Neural progenitor cell (in vitro differentiated cells): Measurements from ENCODE around the gene SMG6. TPM values are rescaled to one million over a fixed set of nuclear protein-coding genes. Genes with fewer than 3 reads are reported as not detected.

ENCODE experiments used
- DNase-seq: peaks from one replicate; pipeline ENCODE4 v3.0.0-alpha.2; 2016; ENCODE audit warnings: low spot score
- H2AFZ ChIP-seq: fragments of 200-600 bp; sonication (generic); replicated peaks from 2 replicates; pipeline ENCODE4 v1.6.1; 2016; ENCODE audit warnings: antibody characterized with exemption
- H3F3A ChIP-seq: fragments of 200-600 bp; sonication (generic); 2 replicates; pipeline ENCODE4 v1.6.1; 2016; ENCODE audit warnings: antibody characterized with exemption, low read depth
- H3K27ac ChIP-seq: fragments of 200-600 bp; sonication (generic); 2 replicates; pipeline ENCODE4 v1.5.1; 2016; ENCODE audit warnings: mild to moderate bottlenecking
- H3K27me3 ChIP-seq: fragments of 200-600 bp; sonication (generic); 2 replicates; pipeline ENCODE4 v1.6.1; 2016; ENCODE audit warnings: mild to moderate bottlenecking, moderate library complexity
- H3K36me3 ChIP-seq: fragments of 200-600 bp; sonication (generic); 2 replicates; pipeline ENCODE4 v1.5.1; 2016
- H3K4me1 ChIP-seq: fragments of 200-600 bp; sonication (generic); 2 replicates; pipeline ENCODE4 v1.6.1; 2016; ENCODE audit warnings: mixed run types
- H3K4me2 ChIP-seq: fragments of 200-600 bp; sonication (generic); 2 replicates; pipeline ENCODE4 v1.6.1; 2016
- H3K4me3 ChIP-seq: fragments of 200-600 bp; sonication (generic); 2 replicates; pipeline ENCODE4 v1.5.1; 2016
- H3K79me2 ChIP-seq: fragments of 200-600 bp; sonication (generic); 2 replicates; pipeline ENCODE4 v1.6.1; 2016; ENCODE audit warnings: low read depth
- H3K9ac ChIP-seq: fragments of 200-600 bp; sonication (generic); 2 replicates; pipeline ENCODE4 v1.6.1; 2016
- H3K9me3 ChIP-seq: fragments of 200-600 bp; sonication (generic); 2 replicates; pipeline ENCODE4 v1.5.1; 2016; ENCODE audit warnings: low read depth
- H4K20me1 ChIP-seq: fragments of 200-600 bp; sonication (generic); 2 replicates; pipeline ENCODE4 v1.6.1; 2016; ENCODE audit warnings: low read depth
- H3K27ac Mint-ChIP-seq: 3 replicates; pipeline ENCODE4 v1.8.0; 2021; ENCODE audit warnings: mixed read lengths
- H3K27me3 Mint-ChIP-seq: 2 replicates; pipeline ENCODE4 v1.8.0; 2022; ENCODE audit warnings: low read depth, mild to moderate bottlenecking, inconsistent platforms, moderate library complexity, mixed read lengths; ENCODE audit not compliant: insufficient read depth
- H3K36me3 Mint-ChIP-seq: 3 replicates; pipeline ENCODE4 v1.8.0; 2021; ENCODE audit warnings: mixed read lengths
- H3K4me1 Mint-ChIP-seq: 3 replicates; pipeline ENCODE4 v1.8.0; 2021; ENCODE audit warnings: mixed read lengths
- H3K4me3 Mint-ChIP-seq: 3 replicates; pipeline ENCODE4 v1.8.0; 2021; ENCODE audit warnings: mild to moderate bottlenecking, moderate library complexity, mixed read lengths
- H3K9me3 Mint-ChIP-seq: 3 replicates; pipeline ENCODE4 v1.8.0; 2020; ENCODE audit warnings: mixed read lengths
- CTCF ChIP-seq: fragments of 200-600 bp; sonication (generic); IDR thresholded peaks from 2 replicates; pipeline ENCODE4 v1.5.1; 2017; ENCODE audit warnings: antibody characterized with exemption, mild to moderate bottlenecking
- EZH2 ChIP-seq: fragments of 200-600 bp; sonication (generic); IDR thresholded peaks from 2 replicates; pipeline ENCODE4 v1.6.1; 2017; ENCODE audit warnings: antibody characterized with exemption, mild to moderate bottlenecking, moderate library complexity
- EZH2phosphoT487 ChIP-seq: fragments of 200-600 bp; sonication (generic); IDR thresholded peaks from 2 replicates; pipeline ENCODE4 v1.6.1; 2017; ENCODE audit warnings: antibody characterized with exemption
- total RNA-seq: library from RNA; depleted of rRNA; stranded (reverse); fragments of >200 nt; gene quantifications from 2 replicates; pipeline ENCODE4 v1.2.3, GENCODE V29; 2015; ENCODE audit warnings: low replicate concordance

SMG6 gene
- total RNA-seq, 1 donor from 2014 or later: 19.0 TPM

- no peak overlapping the region for H2AFZ ChIP-seq
- H3K27ac ChIP-seq: no peak overlapping the region
- Mint-ChIP-seq H3K27ac (no peak overlapping the region), H3K9me3 (no peaks in the 10 kb centered on the region), H3K27me3 (no peaks in the 10 kb centered on the region), H3K4me3 (no peak overlapping the region), H3K4me1 (peaks cover 43% of the 10 kb centered on the region), H3K36me3 (peaks cover 18% of the 10 kb centered on the region)
- H3K9ac ChIP-seq: no peak overlapping the region
- peaks cover 23% of the 10 kb centered on the region for H4K20me1 ChIP-seq
- TF ChIP-seq CTCF: no peak
- no peak for TF ChIP-seq EZH2
- TF ChIP-seq EZH2phosphoT487: no peak
- no peaks in the 10 kb centered on the region for H3K27me3 ChIP-seq
- H3K4me3 ChIP-seq: no peak overlapping the region
- no peak for DNase-seq
- H3K79me2 ChIP-seq: no peaks in the 10 kb centered on the region
- H3K4me2 ChIP-seq: no peak overlapping the region
- no peaks in the 10 kb centered on the region for H3K9me3 ChIP-seq
- H3K36me3 ChIP-seq: no peaks in the 10 kb centered on the region
- H3K4me1 ChIP-seq: peaks cover 37% of the 10 kb centered on the region
- peaks cover 12% of the 10 kb centered on the region for H3F3A ChIP-seq
Observed at GRCh38 chr17:2092253-2092652, 211.3 kb downstream of the SMG6 start.

GRCh38 chr17:2090804-2091534 is 212.6 kb downstream of the SMG6 start:
- H3K4me1 Mint-ChIP-seq: peaks cover 38% of the 10 kb centered on the region

GRCh38 chr17:2090210-2090641 is 213.4 kb downstream of the SMG6 start:
- no peak for DNase-seq
- Histone ChIP-seq H3K36me3 (no peaks in the 10 kb centered on the region), H3K27me3 (no peaks in the 10 kb centered on the region), H3K4me1 (peaks cover 24% of the 10 kb centered on the region), H3K4me3 (no peak overlapping the region), H3K9me3 (no peaks in the 10 kb centered on the region), H3K27ac (no peak overlapping the region), H4K20me1 (peaks cover 12% of the 10 kb centered on the region), H3K4me2 (no peak overlapping the region), H3F3A (peaks cover 5% of the 10 kb centered on the region), H3K79me2 (no peaks in the 10 kb centered on the region), H2AFZ (no peak overlapping the region), H3K9ac (no peak overlapping the region)
- no peaks in the 10 kb centered on the region for H3K27me3 Mint-ChIP-seq
- TF ChIP-seq EZH2phosphoT487 (no peak), CTCF (no peak), EZH2 (no peak)
- H3K27ac Mint-ChIP-seq: no peak overlapping the region
- peaks cover 32% of the 10 kb centered on the region for H3K4me1 Mint-ChIP-seq
- H3K4me3 Mint-ChIP-seq: no peak overlapping the region
- H3K9me3 Mint-ChIP-seq: no peaks in the 10 kb centered on the region
- peaks cover 13% of the 10 kb centered on the region for H3K36me3 Mint-ChIP-seq

More at GRCh38 chr17:2090804-2091534, 212.6 kb downstream of the SMG6 start:
- no peak overlapping the region for H2AFZ ChIP-seq
- H3K4me2 ChIP-seq: no peak overlapping the region
- peaks cover 16% of the 10 kb centered on the region for H4K20me1 ChIP-seq
- Mint-ChIP-seq H3K4me3 (no peak overlapping the region), H3K27ac (no peak overlapping the region), H3K36me3 (peaks cover 13% of the 10 kb centered on the region), H3K27me3 (no peaks in the 10 kb centered on the region), H3K9me3 (no peaks in the 10 kb centered on the region)
- H3K9me3 ChIP-seq: no peaks in the 10 kb centered on the region
- H3K9ac ChIP-seq: no peak overlapping the region
- H3K4me1 ChIP-seq: peaks cover 32% of the 10 kb centered on the region
- DNase-seq: peak; percentile 74
- H3F3A ChIP-seq: peaks cover 9% of the 10 kb centered on the region
- H3K27me3 ChIP-seq: no peaks in the 10 kb centered on the region
- H3K4me3 ChIP-seq: no peak overlapping the region
- TF ChIP-seq CTCF (peak; percentile 23), EZH2phosphoT487 (no peak), EZH2 (no peak)
- H3K27ac ChIP-seq: no peak overlapping the region
- no peaks in the 10 kb centered on the region for H3K79me2 ChIP-seq
- no peaks in the 10 kb centered on the region for H3K36me3 ChIP-seq
